ENCODE measurements around the gene CMC2. TPM values are rescaled to one million over a fixed set of nuclear protein-coding genes. Genes with fewer than 3 reads are reported as not detected.

The CMC2 gene
- total and polyA plus RNA-seq, 2 of the 8 experiments (the other 6 are each of a cell fraction or from before 2014, with no cell fraction given) = 66.6 to 116 TPM

DNA sequence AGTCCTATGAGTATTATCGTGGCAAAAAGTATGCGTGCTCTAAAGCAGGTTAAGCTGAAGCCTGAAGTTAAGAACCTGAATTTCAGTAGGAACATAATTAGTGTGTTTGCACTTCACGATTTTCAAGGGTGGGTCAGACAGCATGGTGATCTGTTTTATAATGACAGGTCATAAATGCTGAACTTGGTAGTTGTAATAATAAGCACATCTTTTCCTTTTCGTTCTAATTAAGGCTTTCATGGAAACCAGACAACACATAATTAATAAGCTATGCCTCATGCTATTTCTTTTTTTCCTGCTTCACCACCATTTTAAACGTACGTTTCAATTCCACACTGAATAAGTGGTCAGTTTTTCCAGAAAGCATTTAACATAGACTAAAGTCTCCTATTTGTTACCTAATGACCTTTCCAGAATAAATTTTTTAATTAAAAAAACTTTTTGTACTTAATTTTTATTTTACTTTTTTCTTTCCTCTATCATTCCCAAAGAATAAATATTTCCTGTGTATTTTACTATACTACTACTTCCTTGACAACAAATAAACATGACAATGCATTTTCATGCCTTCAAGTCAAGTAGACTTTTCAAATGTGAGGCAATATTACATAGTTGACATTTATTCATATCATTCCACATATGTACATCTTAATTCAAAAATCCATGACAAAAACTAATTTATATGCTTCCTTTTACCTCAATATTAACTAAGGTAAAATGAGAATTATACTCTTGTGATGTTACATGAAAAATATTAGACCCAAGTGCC lies 22.4 kb downstream of the CMC2 start (continued):
- TF ChIP-seq GABPA (IDR thresholded peaks at IDR 0.05; ENCODE audit: borderline replicate concordance, insufficient read depth, low read length) = no peak
- TF ChIP-seq NRF1 (IDR thresholded peaks at IDR 0.05; ENCODE audit: low read depth, low read length) = no peak
